HepG2 (cell line): ENCODE measurements around the gene WSCD1. TPM values are rescaled to one million over a fixed set of nuclear protein-coding genes. Genes with fewer than 3 reads are reported as not detected.

Source experiments
- ATAC-seq: fragments of 200-7000 bp; cut with Tn5 transposase; 3 replicates; pipeline ENCODE4 v1.9.1; 2020; ENCODE audit warnings: mild to moderate bottlenecking, moderate library complexity
- BruUV-seq: library from RNA; stranded (reverse); fragments of 400-500 nt; replicated peaks from 2 replicates; lab custom pipeline; 2021; lab: Mats Ljungman, UMichigan
- CTCF ChIA-PET: fragments of 300-600 bp; formaldehyde crosslinking; extraction: SDS; loops from one replicate; lab custom pipeline; 2021; ENCODE audit warnings: low total read pairs, inconsistent platforms, low intra/inter-chr PET ratio; lab: Yijun Ruan, JAX
- POLR2A ChIA-PET: fragments of 350-600 bp; sonication (Branson Sonifier 250); formaldehyde crosslinking; loops from one replicate; lab custom pipeline; 2020; ENCODE audit warnings: antibody characterized with exemption, inconsistent platforms; lab: Yijun Ruan, JAX
- DNase-seq: peaks from one replicate; pipeline ENCODE4 v3.0.0-alpha.2; 2015; ENCODE audit warnings: low spot score
- FAIRE-seq: peaks from 3 replicates; lab custom pipeline; 2011; peaks lifted over from hg19 to GRCh38; lab: Jason Lieb, UNC
- H2AFZ ChIP-seq: one replicate; pipeline ENCODE4 v1.6.1; 2011; ENCODE audit warnings: low read length, inconsistent platforms
- H3K27ac ChIP-seq: fragments of 300-600 bp; 3 replicates; pipeline ENCODE4 v1.8.0; 2011; ENCODE audit warnings: mixed run types, mild to moderate bottlenecking, mixed read lengths, low read length, inconsistent platforms; ENCODE audit not compliant: insufficient read depth; ENCODE audit errors: extremely low read length
- H3K27me3 ChIP-seq, 2 experiments: fragments of 200-600 bp in 1 of 2; 2 replicates in 1 of 2; 3 replicates in 1 of 2; pipeline versions ENCODE4 v1.6.0 to v1.8.0; 2011; ENCODE audit warnings: low read length in 2 of 2, mild to moderate bottlenecking in 2 of 2, moderate library complexity in 2 of 2, inconsistent platforms in 1 of 2; ENCODE audit not compliant: insufficient read depth in 2 of 2, control insufficient read depth in 1 of 2
- H3K36me3 ChIP-seq, 2 experiments: fragments of 200-600 bp in 1 of 2; replicated peaks in 1 of 2; 2 replicates in 1 of 2; 3 replicates in 1 of 2; pipeline versions ENCODE4 v1.5.1 to v1.8.0; 2011; ENCODE audit warnings: low read length in 2 of 2, inconsistent platforms in 1 of 2; ENCODE audit not compliant: insufficient read depth in 2 of 2, control insufficient read depth in 1 of 2
- H3K4me1 ChIP-seq: 2 replicates; pipeline ENCODE4 v1.5.1; 2012; ENCODE audit warnings: low read length, inconsistent platforms; ENCODE audit not compliant: insufficient read depth
- H3K4me2 ChIP-seq: 2 replicates; pipeline ENCODE4 v1.6.0; 2011; ENCODE audit warnings: low read depth, low read length, inconsistent platforms
- H3K4me3 ChIP-seq, 3 experiments: fragments of 200-600 bp in 1 of 3; sonication (generic), shearing (Covaris generic) in 1 of 3; replicated peaks in 1 of 3; 2 replicates each; pipeline ENCODE4 v1.5.1; 2011 to 2016; ENCODE audit warnings: low read length in 3 of 3, inconsistent platforms in 2 of 3, low read depth in 2 of 3, mild to moderate bottlenecking in 2 of 3, control low read depth in 1 of 3, mixed read lengths in 1 of 3; ENCODE audit not compliant: insufficient read depth in 1 of 3
- H3K79me2 ChIP-seq: one replicate; pipeline ENCODE4 v1.6.1; 2011; ENCODE audit warnings: low read length, inconsistent platforms; ENCODE audit not compliant: insufficient read depth
- H3K9ac ChIP-seq: 2 replicates; pipeline ENCODE4 v1.6.0; 2011; ENCODE audit warnings: mild to moderate bottlenecking, low read depth, low read length, inconsistent platforms; ENCODE audit not compliant: insufficient read depth
- H3K9me3 ChIP-seq: 2 replicates; pipeline ENCODE4 v1.5.1; 2012; ENCODE audit warnings: mild to moderate bottlenecking, low read length
- H4K20me1 ChIP-seq: 2 replicates; pipeline ENCODE4 v1.6.0; 2011; ENCODE audit warnings: inconsistent platforms, mild to moderate bottlenecking, low read length, moderate library complexity; ENCODE audit not compliant: insufficient read depth
- AHR ChIP-seq: IDR thresholded peaks from 2 replicates; pipeline ENCODE4 v1.6.1; 2018; ENCODE audit warnings: missing genetic modification reagents, missing compliant biosample characterization
- GTF2F1 ChIP-seq: fragments of 150-350 bp; IDR thresholded peaks from 2 replicates; pipeline ENCODE4 v1.6.1; 2014; ENCODE audit warnings: low read length
- HBP1 ChIP-seq: IDR thresholded peaks from 2 replicates; pipeline ENCODE4 v1.6.1; 2016; ENCODE audit warnings: low read depth, control low read depth
- MAFG ChIP-seq: sonication (generic); formaldehyde crosslinking; IDR thresholded peaks from 2 replicates; pipeline ENCODE4 v1.5.1; 2020; ENCODE audit warnings: mild to moderate bottlenecking, missing genetic modification reagents
- MXI1 ChIP-seq: IDR thresholded peaks from 3 replicates; pipeline ENCODE4 v1.6.1; 2012; ENCODE audit warnings: low read depth, low read length, inconsistent platforms, borderline replicate concordance
- NFIC ChIP-seq: IDR thresholded peaks from 2 replicates; pipeline ENCODE4 v1.6.1; 2012; ENCODE audit warnings: mild to moderate bottlenecking, low read length, inconsistent platforms
- NFRKB ChIP-seq: fragments of 450-650 bp; IDR thresholded peaks from 2 replicates; pipeline ENCODE4 v1.6.1; 2017
- SMAD9 ChIP-seq: sonication (generic); formaldehyde crosslinking; IDR thresholded peaks from 2 replicates; pipeline ENCODE4 v1.5.1; 2020; ENCODE audit warnings: mild to moderate bottlenecking, missing genetic modification reagents
- SPEN ChIP-seq: sonication (generic); formaldehyde crosslinking; IDR thresholded peaks from 2 replicates; pipeline ENCODE4 v1.5.1; 2020; ENCODE audit warnings: low read depth, mild to moderate bottlenecking, missing genetic modification reagents
- TFAP4 ChIP-seq: sonication (generic); IDR thresholded peaks from 2 replicates; pipeline ENCODE4 v1.6.1; 2016; ENCODE audit warnings: low read depth, borderline replicate concordance
- ZNF891 ChIP-seq: sonication (generic); formaldehyde crosslinking; IDR thresholded peaks from 2 replicates; pipeline ENCODE4 v1.5.0; 2020; ENCODE audit warnings: mild to moderate bottlenecking, missing genetic modification reagents
- WGBS: methylation state at CpG from one replicate; pipeline ENCODE4 v1.1.6; 2017; ENCODE audit warnings: low lambda C conversion rate; 5-methylcytosine and 5-hydroxymethylcytosine counted together
- in situ Hi-C: cut with HindIII; loops from 2 replicates; pipeline ENCODE4 v1.10.0; 2017; ENCODE audit warnings: low pct_unique_long_range_greater_than_20kb; ENCODE audit not compliant: extremely low pct_ligation_motif_present
- intact Hi-C: fragments of 100-400 bp; cut with micrococcal nuclease; formaldehyde crosslinking; loops from one replicate; pipeline ENCODE4 v1.10.0; 2022; ENCODE audit not compliant: unreplicated experiment
- polyA plus RNA-seq, 8 experiments: library from polyadenylated mRNA; depleted of rRNA in 3 of 8; stranded (reverse) in 7 of 8; unstranded in 1 of 8; fragments of >200 nt; fragmentation: Illumina TruSeq in 4 of 8; extraction: Trizol in 4 of 8; gene quantifications; 2 replicates each; pipeline versions ENCODE4 v1.2.1 to v1.2.3, GENCODE V29; 2011 to 2016; ENCODE audit warnings: low read depth in 4 of 8, missing spikeins in 1 of 8, mixed read lengths in 1 of 8; ENCODE audit not compliant: insufficient read depth in 1 of 8
- total RNA-seq, 5 experiments: library from RNA; depleted of rRNA; stranded (reverse); fragments of >200 nt; fragmentation: Illumina TruSeq; extraction: Trizol; gene quantifications; 2 replicates each; pipeline ENCODE4 v1.2.3, GENCODE V29; 2016; ENCODE audit warnings: low read depth in 1 of 5

The WSCD1 gene
- total and polyA plus RNA-seq, 2 of the 13 experiments (the other 11 are each of a cell fraction or from before 2014, with no cell fraction given), result 0.24 to 2.7 TPM

GRCh38 chr17:6134721-6135120 lies 64.5 kb downstream of the WSCD1 start:
- no peak overlapping the region for H3K9ac ChIP-seq
- H3K27ac ChIP-seq, result no peak overlapping the region
- no peaks in the 10 kb centered on the region for H3K79me2 ChIP-seq
- BruUV-seq, result no TSS peak
- no peaks in the 10 kb centered on the region for H3K4me1 ChIP-seq
- in situ Hi-C loops, result no loop called here
- no peak overlapping the region for H3K4me3 ChIP-seq
- ChIA-PET CTCF (no interaction called here), POLR2A (no interaction called here)
- intact Hi-C loops, result no loop called here
- H2AFZ ChIP-seq, result no peak overlapping the region
- no peak for ATAC-seq
- H3K27me3 ChIP-seq, result peaks cover 0 to 12% of the 10 kb centered on the region in 2 experiments; a peak in 3 of 5 replicates
- no peak for DNase-seq
- H3K9me3 ChIP-seq, result no peaks in the 10 kb centered on the region
- FAIRE-seq, result no peak
- no peaks in the 10 kb centered on the region for H4K20me1 ChIP-seq
- 23% methylated on average over 2 of the region's 2 CpGs for WGBS
- TF ChIP-seq NFIC (no peak), SMAD9 (CRISPR knock-in tag) (no peak), NFRKB (no peak), MXI1 (no peak), SPEN (CRISPR knock-in tag) (no peak), AHR (CRISPR knock-in tag) (no peak), MAFG (no peak), GTF2F1 (no peak), HBP1 (no peak), TFAP4 (no peak), ZNF891 (CRISPR knock-in tag) (no peak)
- TF ChIP-seq, all 625 proteins: peak for 0
- Histone ChIP-seq H3K36me3 (no peaks in the 10 kb centered on the region), H3K4me2 (no peak overlapping the region)
